Activated CD4-positive, CD25-positive, alpha-beta regulatory T cell treated with anti-CD3 and anti-CD28 coated beads, Interleukin-2, amount 50 U/mL, for 72 hours (primary cell): Measurements from ENCODE around the gene SLCO3A1.

Experiments
- DNase-seq: peaks from one replicate; pipeline ENCODE4 v3.0.0; 2021

SLCO3A1 gene

GRCh38 chr15:92011611-92012367, 158.3 kb downstream of the SLCO3A1 start:
- DNase-seq, result no peak

- DNase-seq, result no peak
These were observed 158.8 kb downstream of the SLCO3A1 start for GRCh38 chr15:92012368-92012629.

GRCh38 chr15:92012881-92013280, 159.4 kb downstream of the SLCO3A1 start:
- DNase-seq, result no peak

- no peak for DNase-seq
These were observed 160.9 kb downstream of the SLCO3A1 start for GRCh38 chr15:92014281-92015030.

- DNase-seq, result no peak
These were observed 164.5 kb downstream of the SLCO3A1 start for GRCh38 chr15:92017882-92018534.

- DNase-seq, result no peak
These were observed 165.2 kb downstream of the SLCO3A1 start for GRCh38 chr15:92018535-92019239.

- no peak for DNase-seq
These were observed 166.2 kb downstream of the SLCO3A1 start for GRCh38 chr15:92019706-92020105.

GRCh38 chr15:92020207-92020606, 166.7 kb downstream of the SLCO3A1 start:
- DNase-seq, result no peak

- DNase-seq, result no peak
These were observed 167.3 kb downstream of the SLCO3A1 start for GRCh38 chr15:92020804-92021203.

GRCh38 chr15:92021792-92022191, 168.3 kb downstream of the SLCO3A1 start:
- DNase-seq, result no peak

- DNase-seq, result no peak
These were observed 170.5 kb downstream of the SLCO3A1 start for GRCh38 chr15:92023965-92024364.

GRCh38 chr15:92025706-92026270, 172.3 kb downstream of the SLCO3A1 start:
- no peak for DNase-seq

- no peak for DNase-seq
These were observed 174.8 kb downstream of the SLCO3A1 start for GRCh38 chr15:92028389-92028724.

- DNase-seq, result no peak
These were observed 176.3 kb downstream of the SLCO3A1 start for GRCh38 chr15:92029767-92030166.

- DNase-seq, result no peak
These were observed 179.8 kb downstream of the SLCO3A1 start for GRCh38 chr15:92033314-92033713.

- no peak for DNase-seq
These were observed 180.2 kb downstream of the SLCO3A1 start for GRCh38 chr15:92033723-92034122.

- DNase-seq, result no peak
These were observed 180.7 kb downstream of the SLCO3A1 start for GRCh38 chr15:92034227-92034626.

- DNase-seq, result no peak
These were observed 182.0 kb downstream of the SLCO3A1 start for GRCh38 chr15:92035551-92035950.

GRCh38 chr15:92035961-92036360, 182.5 kb downstream of the SLCO3A1 start:
- DNase-seq, result no peak

- DNase-seq, result no peak
These were observed 184.0 kb downstream of the SLCO3A1 start for GRCh38 chr15:92037491-92037890.

- DNase-seq, result no peak
These were observed 186.8 kb downstream of the SLCO3A1 start for GRCh38 chr15:92040350-92040749.

GRCh38 chr15:92041371-92041770, 187.9 kb downstream of the SLCO3A1 start:
- no peak for DNase-seq

GRCh38 chr15:92043283-92043682, 189.8 kb downstream of the SLCO3A1 start:
- DNase-seq, result no peak
